Activated T-helper 9 cell treated with anti-CD3 and anti-CD28 coated beads, Interleukin-2, amount 50 U/mL, for 16 hours (primary cell): ENCODE measurements around the gene GAS7.

ENCODE experiments used
- DNase-seq: peaks from one replicate; pipeline ENCODE4 v3.0.0-alpha.2; 2020; ENCODE audit warnings: low read depth

GAS7 gene

GRCh38 chr17:10135539-10136257 lies 62.7 kb downstream of the GAS7 start:
- DNase-seq = no peak

GRCh38 chr17:10130677-10131076 lies 67.7 kb downstream of the GAS7 start:
- no peak for DNase-seq

- DNase-seq = no peak
Measured at GRCh38 chr17:10130263-10130662, 68.1 kb downstream of the GAS7 start.

GRCh38 chr17:10127819-10128425 lies 70.5 kb downstream of the GAS7 start:
- DNase-seq = no peak

- no peak for DNase-seq
Measured at GRCh38 chr17:10126616-10127501, 71.5 kb downstream of the GAS7 start.

- no peak for DNase-seq
Measured at GRCh38 chr17:10126276-10126615, 72.2 kb downstream of the GAS7 start.

- no peak for DNase-seq
Measured at GRCh38 chr17:10125531-10126275, 72.7 kb downstream of the GAS7 start.

GRCh38 chr17:10123093-10123492 lies 75.3 kb downstream of the GAS7 start:
- DNase-seq = no peak

- no peak for DNase-seq
Measured at GRCh38 chr17:10121971-10122707, 76.3 kb downstream of the GAS7 start.

GRCh38 chr17:10120749-10121148 lies 77.7 kb downstream of the GAS7 start:
- DNase-seq = no peak

- no peak for DNase-seq
Measured at GRCh38 chr17:10120109-10120485, 78.3 kb downstream of the GAS7 start.

- no peak for DNase-seq
Measured at GRCh38 chr17:10119203-10120108, 79.0 kb downstream of the GAS7 start.

GRCh38 chr17:10118788-10119130 lies 79.6 kb downstream of the GAS7 start:
- no peak for DNase-seq

- no peak for DNase-seq
Measured at GRCh38 chr17:10117581-10118001, 80.8 kb downstream of the GAS7 start.

GRCh38 chr17:10116753-10117420 lies 81.5 kb downstream of the GAS7 start:
- no peak for DNase-seq

GRCh38 chr17:10116267-10116666 lies 82.1 kb downstream of the GAS7 start:
- DNase-seq = no peak

GRCh38 chr17:10115536-10115932 lies 82.9 kb downstream of the GAS7 start:
- no peak for DNase-seq

GRCh38 chr17:10114931-10115535 lies 83.4 kb downstream of the GAS7 start:
- peak; percentile 8 for DNase-seq

GRCh38 chr17:10112962-10113361 lies 85.4 kb downstream of the GAS7 start:
- DNase-seq = no peak
